GM19035 (cell line): ENCODE data around the gene DNAJC1.

ENCODE experiments used
- ATAC-seq: cut with Tn5 transposase; IDR thresholded peaks from one replicate; pipeline ENCODE4 v1.9.1; 2021; ENCODE audit not compliant: unreplicated experiment

Gene DNAJC1

DNA sequence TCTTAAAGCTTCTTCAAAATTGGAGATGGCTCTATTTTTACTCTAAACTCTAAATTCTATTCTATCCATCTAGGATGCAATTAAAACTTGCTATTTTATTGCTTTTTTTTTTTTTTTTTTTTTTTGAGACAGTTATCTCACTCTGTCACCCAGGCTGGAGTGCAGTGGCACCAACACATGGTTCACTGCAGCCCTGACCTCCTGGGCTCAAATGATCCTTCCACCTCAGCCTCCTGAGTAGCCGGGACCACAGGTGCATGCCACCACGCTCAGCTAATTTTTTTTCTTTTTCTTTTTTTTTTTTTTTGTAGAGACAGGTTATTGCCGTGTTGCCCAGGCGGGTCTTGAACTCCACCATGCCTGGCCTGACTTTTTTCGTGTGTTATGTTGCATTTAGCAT lies 41.2 kb downstream of the DNAJC1 start:
- ATAC-seq = no peak

DNA sequence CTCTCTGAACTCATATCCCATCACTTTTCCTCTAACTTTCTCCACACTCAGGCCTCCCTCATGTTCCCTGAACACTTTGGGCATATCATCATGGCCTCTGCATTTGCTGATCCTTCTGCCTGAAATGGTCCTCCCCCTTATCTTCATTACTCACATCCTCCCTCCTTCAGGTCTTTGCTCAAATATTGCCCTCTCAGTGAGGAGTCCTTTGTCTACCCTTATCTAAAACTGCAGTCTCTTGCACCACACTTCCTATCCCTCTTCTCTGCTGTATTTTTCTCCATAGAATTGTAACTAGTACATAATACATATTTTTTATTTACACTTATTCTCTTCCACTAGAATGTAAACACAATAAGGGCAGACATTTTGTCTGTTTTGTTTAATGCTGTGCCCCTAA lies 41.7 kb downstream of the DNAJC1 start:
- ATAC-seq = no peak

DNA sequence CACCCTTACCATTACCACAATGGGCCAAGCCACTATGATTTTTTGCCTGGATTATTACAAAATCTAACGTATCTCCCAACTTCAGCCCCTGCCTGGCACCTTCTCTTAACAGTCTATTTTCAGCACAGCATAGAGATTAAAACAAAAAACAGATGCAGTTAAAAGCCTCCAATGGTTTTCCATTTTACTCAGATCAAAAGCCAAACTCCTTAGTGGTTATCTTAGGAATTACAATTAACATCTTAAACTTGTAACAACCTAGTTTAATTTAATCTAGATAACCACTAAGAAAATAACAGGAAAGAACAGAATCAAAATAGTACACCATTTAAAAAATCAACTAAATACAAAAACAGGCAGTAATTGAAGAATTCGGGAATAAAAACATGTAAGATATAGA lies 43.5 kb downstream of the DNAJC1 start:
- ATAC-seq = no peak

DNA sequence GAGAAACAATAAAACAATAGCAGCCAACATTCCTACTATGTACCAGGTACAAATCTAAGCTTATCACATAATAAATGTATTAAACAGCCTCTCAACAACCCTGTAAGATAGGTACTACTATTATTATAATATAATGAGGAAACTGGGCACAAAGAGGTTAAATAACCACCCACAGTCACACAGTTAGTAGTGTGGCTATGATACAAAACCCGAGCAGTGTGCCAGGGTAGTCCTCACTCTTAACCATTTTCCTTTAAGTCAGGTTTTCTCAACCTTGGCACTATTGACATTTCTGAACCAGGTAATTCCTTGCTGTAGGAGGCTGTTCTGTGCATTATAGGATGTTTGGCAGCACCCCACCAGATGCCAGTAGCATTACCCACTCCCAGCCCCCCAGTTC lies 48.8 kb downstream of the DNAJC1 start:
- ATAC-seq = no peak

DNA sequence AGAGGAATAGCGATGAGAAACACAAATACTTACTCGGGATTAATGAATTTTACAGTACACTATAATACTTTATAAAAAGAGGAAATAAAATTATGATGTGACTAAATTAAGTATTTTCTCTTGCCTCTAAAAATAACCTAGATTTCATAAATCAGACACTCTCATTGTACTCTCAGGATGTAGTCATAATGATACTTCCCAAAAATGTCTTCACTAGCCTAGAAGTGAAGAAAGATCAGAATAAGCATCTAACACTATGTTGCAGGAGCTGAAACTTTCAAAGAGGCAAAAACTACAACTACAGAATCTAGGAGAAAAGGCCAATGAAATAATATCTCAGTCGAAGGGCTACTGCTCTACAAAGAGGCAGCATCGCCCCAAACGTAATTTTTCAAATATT lies 49.4 kb downstream of the DNAJC1 start:
- ATAC-seq = peak; percentile 43

DNA sequence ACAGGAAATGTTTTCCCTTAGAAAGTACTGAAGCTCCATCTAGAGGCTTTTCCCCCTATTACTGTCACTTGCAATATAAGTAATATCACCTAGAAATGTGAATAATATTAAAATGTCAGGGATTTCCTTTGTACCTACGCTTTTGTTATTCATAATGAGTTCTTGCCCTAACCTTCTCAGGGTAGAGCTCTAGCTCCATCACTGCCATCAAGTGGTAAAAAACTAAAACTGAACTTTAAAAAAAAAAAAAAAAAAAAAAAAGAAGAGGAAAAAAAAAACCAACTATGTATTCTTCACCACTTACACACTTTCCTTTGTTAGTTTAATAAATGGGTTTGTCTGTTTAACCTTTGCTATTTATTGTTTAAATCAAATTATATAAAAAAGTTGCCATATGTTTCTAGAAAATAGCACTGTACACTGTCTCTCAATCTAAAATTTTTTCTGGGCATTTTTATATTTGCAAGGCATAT lies 49.9 kb downstream of the DNAJC1 start:
- peak; percentile 63 for ATAC-seq

DNA sequence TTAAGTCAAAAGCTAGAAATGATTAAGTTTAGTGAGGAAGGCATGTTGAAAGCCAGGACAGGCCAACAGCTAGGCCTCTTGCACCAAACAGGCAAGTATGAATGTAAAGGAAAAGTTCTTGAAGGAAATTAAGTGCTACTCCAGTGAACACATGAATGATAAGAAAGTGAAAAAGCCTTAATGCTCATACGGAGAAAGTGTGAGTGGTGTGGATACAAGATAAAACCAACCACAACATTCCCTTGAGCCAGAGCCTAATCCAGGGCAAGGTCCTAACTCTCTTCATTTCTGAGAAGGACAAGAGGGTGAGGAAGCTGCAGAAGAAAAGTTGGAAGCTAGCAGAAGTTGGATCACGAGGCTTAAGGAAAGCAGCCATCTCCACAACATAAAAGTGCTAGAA lies 53.0 kb downstream of the DNAJC1 start:
- ATAC-seq = no peak

DNA sequence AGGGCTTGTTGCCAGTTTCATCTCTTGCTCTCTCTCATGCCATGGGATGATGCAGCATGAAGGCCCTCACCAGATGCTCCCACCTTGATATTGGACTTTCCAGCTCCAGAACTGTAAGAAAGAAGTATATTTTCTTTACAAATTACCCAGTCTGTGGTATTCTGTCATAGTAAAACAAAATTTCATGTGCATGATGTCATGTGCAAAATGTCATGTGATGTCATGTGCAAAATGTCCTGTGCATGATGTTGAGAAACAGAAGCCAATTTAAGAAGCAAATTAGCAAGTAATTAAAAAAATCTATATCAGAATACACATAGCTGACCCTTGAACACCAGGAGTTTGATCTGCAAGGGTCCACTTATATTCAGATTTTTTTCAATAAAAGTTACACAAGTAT lies 56.6 kb downstream of the DNAJC1 start:
- ATAC-seq = no peak

DNA sequence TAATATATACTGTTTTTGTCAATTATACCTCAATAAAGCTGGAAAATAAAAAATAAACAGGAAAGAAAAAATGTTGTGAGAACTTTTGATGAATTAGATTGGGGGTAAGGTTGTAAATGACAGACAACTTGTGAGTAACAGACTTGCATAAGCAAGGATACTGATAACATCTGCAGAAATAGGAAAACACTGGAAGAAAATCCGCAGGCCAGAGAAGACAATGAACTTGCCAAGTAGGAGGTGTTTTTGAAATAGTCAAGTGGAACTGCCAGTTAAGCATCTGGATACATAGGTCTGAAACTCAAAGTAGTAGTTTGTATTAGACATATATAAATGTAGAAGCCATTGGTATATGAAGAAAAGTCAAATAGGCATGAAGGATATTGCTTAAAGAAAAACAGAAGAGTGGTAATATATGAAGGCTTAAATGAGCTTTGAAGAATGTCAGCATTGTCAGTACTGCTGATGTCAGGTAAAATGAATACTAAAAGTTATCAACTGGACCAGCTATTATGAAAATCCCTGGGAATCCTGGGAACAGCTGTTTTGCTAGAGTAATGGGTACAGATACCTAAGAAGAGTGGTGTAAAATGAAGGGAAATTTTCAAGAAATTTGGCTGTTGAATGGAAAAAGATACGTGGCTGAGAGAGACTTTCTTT lies 58.7 kb downstream of the DNAJC1 start:
- ATAC-seq = no peak

DNA sequence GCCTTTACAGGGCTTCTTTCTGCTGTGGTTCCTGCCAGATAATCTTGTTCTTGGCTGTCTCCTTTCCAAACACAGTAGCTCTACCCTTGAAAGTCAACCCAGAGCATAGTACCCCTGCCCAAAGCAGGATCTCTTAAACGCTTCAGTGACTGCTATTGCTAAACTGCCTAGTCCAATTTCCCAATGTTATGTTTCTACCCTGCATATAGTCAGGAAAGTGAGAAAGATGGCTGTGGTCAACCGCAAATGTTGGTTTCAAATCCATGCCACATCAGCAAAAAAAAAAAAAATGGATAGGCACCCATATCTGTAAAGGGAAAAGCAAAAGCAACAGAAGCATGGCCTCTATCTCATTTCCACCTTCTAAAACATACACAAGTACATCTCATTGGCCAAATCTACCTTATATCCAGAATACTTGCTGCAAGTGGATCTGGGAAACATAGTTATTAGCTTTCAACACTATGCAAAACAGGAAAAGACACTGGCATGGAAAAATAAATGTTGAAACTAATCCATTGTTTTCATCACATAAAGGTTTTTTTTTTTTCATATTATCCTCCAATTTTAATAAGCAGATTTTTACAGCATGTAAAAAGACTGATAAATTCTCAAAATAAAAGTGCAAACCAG lies 59.8 kb downstream of the DNAJC1 start:
- ATAC-seq = no peak

DNA sequence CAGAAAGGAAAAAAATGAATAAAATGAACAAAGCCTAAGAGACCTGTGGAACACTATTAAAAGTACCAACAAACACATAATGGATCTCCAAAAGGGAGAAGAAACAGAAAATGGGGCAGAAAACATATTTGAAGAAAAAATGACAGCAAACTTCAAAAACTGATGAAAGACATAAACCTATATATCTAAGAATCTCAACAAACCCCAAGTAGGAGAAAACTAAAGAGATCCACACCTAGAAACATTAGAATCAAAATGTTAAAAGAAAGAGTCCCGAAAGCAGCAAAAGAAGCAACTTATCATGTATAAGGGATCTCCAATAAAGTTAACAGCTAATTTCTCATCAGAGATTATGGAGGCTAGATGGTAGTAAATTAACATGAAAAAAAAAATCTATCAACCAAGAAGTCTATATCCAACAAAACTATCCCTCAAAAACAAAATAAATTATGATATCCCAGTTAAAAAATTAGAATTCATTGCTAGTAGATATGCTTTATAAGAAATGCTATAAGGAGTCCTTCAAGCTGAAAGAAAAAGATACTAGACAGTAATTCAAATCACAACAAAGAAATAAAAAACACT lies 68.0 kb downstream of the DNAJC1 start:
- no peak for ATAC-seq

DNA sequence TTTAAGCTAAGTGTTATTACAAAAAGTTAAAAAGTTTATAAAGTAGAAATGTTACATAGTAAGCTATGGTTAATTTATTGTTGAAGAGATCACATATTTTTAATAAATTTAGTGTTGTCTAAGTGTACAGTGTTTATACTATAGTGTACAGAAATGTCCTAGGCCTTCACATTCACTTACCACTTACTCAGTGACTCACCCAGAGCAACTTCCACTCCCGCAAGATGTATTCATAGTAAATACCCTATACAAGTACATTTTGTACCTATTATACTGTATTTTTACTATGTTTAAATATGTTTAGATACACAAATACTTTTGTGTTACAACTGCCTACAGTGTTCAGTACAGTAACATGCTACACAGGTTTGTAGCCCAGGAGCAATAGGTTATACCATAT lies 69.2 kb downstream of the DNAJC1 start:
- no peak for ATAC-seq

DNA sequence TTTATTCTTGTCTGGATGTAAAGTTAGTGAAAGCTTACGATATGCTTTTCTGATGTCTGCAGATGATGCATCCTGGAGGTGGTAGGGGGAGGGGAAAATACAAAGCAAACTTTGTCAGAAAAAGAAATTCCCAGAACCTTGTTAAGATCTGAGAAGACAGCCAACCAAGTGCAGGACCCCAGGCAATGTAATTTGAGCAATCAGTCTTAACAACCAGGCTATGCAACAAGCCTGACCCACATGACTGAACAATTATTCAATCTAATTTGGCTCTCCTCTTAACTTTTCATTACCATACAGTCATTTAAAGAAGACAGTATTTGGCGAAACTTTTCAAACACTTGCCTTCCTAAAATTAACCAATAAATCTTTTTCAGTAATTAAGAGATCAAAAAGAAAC lies 74.5 kb downstream of the DNAJC1 start:
- no peak for ATAC-seq

DNA sequence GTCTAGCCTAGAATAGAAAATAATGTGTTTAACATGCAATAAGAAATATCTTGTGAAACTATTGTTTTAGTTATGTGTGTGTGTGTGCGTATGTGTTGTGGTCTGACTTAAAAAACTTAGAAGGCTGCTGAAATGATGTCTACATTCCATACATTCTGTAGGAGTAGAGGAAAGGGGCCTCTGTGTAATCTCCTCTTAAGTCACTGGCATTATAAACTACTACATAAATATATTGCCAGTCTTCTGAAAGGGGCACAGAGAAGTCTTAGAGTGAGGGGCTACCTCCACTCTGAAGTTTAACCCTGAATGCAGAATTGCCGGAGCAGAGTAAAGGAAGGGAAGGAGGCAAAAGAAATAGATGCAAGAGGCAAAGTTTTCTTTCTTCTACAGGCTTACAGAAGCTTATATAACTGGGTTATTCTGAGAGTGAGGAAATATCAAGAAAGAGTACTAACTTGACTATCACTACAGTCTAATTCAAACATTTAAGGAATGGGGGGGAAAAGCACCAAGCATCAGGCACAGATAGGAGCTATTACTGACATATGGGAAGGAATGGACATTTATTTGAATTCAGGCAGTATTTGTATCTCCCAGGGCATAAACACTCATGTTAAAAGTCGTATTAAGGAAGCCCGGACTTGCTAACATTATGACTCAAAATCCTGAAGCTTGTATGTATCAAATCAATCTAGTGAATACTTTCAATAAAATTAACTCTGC lies 75.7 kb downstream of the DNAJC1 start:
- ATAC-seq = no peak

DNA sequence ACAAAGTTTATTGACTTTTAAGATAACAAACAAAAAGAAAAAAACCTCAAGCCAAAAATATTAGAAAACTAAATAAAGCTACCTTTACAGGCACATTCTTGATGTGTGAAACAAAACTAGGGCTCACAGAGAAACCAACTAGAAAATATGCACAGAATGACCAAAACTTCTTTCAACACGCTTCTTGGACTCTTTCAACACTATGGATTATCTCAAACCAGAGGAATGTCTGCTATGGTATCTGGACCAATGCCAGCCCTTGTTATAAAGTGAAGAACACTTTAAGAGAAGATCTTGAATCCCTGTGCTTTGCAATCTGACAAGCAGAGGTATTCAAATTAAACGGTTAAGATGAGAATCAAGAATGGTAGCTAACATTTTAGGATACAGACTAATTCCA lies 76.6 kb downstream of the DNAJC1 start:
- no peak for ATAC-seq

DNA sequence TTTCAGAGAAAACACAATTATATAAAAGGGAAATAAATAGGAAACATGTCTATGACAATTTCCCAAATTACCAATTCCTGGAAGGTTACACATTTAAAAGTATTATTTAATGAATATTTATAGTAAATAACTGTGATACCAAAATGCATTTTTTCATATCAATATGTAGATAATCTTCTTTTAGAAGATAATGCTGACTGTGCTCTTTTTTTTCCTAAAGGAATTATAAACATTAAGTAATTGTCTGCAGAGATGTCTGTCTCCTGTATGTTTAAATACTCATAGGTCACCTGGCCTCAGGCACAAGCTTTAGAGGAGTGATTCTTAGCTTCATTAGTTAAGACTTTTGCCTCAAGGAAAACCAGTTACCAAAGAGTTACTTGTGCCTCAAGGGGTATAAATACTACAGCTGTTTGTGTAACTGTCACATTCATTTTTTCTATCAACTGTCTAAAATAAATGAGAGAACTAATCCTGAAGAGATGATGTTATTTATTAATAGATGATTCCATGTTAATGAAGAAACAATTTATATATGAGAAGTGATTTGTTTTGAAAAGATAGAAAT lies 77.1 kb downstream of the DNAJC1 start:
- no peak for ATAC-seq

DNA sequence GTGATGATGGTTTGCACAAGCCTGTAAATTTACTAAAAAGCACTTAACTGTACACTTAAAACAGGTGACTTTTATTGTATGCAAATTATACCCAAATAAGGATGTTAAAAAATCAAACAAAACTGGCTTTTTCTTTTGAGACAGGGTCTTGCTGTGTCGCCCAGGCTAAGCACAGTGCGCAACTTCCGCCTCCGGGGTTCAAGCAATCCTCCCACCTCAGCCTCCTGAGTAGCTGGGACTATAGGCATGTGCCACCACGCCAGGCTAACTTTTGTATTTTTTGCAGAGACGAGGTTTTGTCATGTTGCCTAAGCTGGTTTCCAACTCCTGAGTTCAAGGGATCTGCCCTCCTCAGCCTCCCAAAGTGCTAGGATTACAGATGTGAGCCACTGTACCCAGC lies 77.7 kb downstream of the DNAJC1 start:
- ATAC-seq = no peak

DNA sequence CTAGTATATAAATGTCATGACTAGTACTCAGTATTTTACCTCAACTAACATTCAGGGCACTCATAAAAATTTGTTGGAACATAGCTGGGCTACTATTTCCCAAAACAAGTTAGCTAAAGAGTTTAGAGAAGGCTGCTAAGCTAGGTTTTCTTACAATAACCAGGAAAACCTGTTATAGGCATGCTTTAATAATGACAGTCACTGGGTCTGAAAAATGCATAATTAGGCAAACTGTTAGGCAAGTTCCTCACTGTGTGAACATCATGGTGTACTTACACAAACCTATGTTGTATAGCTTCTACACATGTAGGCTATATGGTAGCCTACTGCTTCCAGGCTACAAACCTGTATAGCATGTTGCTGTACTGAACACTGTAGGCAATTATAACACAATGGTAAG lies 79.0 kb downstream of the DNAJC1 start:
- ATAC-seq = no peak

DNA sequence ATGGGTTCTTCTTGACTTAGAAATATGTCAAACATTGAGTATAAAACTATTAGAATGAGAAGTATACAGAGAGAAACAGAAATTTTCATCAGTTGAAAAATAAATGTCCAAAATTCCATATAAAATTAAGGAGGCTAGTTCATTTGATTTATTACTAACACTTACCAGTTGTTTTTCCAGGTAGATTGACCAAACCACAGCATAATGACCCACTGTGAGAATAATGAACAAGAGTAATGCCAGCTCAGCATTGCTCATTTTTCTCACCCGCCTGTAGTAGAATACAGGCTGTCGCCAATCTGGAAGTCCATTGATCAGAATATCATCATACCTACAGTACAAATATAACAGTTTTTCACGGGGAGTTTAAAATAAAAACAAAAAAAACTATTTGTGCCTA lies 82.9 kb downstream of the DNAJC1 start:
- ATAC-seq = no peak

DNA sequence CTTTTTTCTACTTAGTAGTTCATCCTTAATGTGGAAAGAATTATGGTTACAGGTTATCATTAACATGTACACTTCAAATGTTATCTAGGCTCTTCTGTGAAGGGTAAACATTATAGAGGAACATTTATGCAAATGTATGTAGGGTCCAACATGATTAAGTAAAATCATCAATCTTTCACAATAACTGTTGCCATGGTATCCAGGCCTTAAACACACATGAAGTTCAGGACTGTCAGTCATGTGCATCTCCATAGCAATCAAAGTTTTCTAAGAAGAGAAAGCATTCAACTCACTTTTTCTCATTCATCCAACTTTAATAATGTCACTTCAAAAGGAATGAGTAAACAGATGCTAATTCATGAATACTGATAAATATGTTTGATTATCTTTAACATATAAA lies 83.6 kb downstream of the DNAJC1 start:
- ATAC-seq = no peak

DNA sequence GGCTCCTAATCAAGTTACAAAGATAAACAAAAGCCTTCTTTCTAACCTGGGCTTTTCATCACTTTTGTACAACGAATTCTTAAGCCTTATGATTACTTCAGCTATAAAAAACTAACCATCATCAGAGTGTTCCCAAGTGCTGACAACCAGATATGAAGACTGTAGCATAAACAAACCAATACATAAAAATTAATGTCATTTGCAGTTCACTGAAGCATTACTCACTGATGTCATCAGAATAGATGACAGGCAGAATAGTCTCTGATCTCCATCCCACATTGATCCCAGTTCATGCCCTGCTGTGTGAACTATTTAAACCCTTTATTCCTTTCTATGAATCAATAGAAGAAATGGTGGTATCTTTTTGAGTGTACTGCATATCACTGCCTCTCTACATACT lies 84.4 kb downstream of the DNAJC1 start:
- no peak for ATAC-seq

DNA sequence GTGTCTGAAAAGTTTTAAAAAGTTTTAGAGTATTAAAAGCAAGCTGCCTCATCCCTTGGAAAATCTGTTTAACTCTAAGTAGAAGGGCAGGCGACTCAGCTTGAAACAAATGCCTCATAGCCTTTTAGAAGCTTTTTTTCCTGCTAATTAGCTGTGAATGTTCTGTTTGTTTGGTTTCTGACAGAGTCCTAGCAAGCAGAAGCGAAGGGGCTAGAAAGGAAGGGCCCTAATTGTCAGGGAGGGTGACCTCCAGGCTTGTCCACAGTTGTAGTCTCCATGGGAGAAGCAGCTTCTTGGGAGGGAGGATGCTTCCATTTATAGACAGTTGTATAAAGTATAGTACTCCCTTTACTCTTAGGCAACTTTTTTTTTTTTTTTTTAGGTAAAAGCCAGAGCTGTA lies 90.9 kb downstream of the DNAJC1 start:
- ATAC-seq = no peak
